GM12892 (cell line): ENCODE measurements around the gene ADSS1.

Experiments used
- POLR2A ChIP-seq: IDR thresholded peaks from 2 replicates; pipeline ENCODE4 v1.6.1; 2011; ENCODE audit warnings: low read depth, low read length, control low read depth
- POLR2AphosphoS5 ChIP-seq: IDR thresholded peaks from 2 replicates; pipeline ENCODE4 v1.6.1; 2011; ENCODE audit warnings: low read depth, low read length, control low read depth
- TAF1 ChIP-seq: IDR thresholded peaks from 2 replicates; pipeline ENCODE4 v1.6.1; 2011; ENCODE audit warnings: low read depth, mild to moderate bottlenecking, control low read depth, low read length, borderline replicate concordance

DNA sequence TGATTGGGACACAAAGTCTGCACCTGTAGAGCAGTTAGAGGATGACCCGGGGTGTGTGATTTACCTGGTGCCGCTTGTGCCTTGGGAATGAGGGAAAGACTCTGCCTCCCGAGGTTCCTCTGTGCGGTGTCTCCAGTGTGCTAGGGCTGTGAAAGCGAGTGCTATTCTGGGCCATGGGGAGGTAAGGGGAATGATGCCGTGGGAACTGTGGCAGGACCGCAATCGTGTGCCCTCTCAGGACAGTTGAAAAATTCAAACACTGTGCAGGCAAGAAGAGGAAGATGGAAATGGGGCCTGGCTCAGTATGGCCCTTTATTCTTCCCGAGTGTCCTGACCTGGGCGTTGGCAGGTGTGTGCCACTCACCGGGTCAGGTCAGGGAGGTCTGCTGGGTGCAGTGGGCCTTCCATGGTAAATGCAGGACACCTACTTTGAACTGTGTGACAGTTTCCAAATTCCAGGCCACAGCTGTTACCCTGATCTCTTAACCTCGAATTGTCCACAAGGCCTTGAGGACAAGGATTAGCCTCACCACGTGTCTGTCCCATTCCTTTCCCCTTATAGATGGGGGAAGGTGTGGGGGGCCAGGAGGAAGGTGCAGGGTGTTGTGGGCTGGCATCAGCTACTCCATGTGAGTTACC, 30.3 kb downstream of the ADSS1 start:
- TF ChIP-seq POLR2A (no peak), POLR2AphosphoS5 (no peak), TAF1 (no peak)
